CD4-positive, alpha-beta T cell treated with Interleukin-6 for 4 hours (primary cell): Measurements from ENCODE around the gene CAGE1.

Experiments used
- DNase-seq: peaks from one replicate; pipeline ENCODE4 v3.0.0-alpha.2; 2020; ENCODE audit warnings: mixed read lengths

CAGE1 gene

DNA sequence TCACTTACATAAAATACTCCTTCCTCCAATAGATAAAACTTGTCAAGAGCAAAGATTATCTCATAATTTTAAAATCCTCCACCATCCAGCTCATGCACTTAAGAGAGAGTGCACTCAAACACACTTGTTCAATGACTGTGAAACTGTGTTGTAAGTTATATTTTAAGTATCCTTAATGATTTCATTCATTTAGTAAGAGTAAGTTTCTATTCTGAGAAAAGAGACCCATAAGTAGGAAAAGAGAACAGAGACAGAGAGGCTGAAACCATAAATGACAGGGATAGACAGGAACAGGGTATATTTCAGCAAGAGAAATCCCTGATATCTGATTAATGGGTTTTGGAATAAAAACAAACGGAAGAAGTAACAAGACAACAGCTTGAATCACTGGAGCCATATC lies 84.7 kb downstream of the CAGE1 start:
- no peak for DNase-seq

- DNase-seq, result no peak
Measured at GRCh38 chr6:7301702-7302101, 87.8 kb downstream of the CAGE1 start.

GRCh38 chr6:7300926-7301325 lies 88.6 kb downstream of the CAGE1 start:
- no peak for DNase-seq

DNA sequence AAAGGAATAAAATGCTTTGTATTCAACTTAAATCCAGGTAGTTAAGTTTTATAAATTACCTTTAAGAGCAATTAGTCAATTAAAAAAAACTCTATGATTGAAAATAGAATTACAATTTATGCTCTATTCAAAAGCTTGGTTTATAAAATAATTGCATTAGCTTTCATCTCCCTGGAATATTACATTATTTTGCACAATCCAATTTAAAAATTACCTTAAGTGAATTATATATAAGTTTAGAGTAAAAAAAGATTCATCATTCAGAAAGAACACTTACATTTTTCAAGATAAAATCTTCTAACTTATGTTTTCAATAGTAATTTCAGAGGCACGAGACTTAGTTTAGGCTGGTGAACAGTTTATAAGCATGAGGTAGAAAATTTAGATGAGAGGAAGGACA lies 91.4 kb downstream of the CAGE1 start:
- no peak for DNase-seq

- DNase-seq, result no peak
Measured at GRCh38 chr6:7296602-7297001, 92.9 kb downstream of the CAGE1 start.

- DNase-seq, result no peak
Measured at GRCh38 chr6:7295916-7296315, 93.6 kb downstream of the CAGE1 start.

DNA sequence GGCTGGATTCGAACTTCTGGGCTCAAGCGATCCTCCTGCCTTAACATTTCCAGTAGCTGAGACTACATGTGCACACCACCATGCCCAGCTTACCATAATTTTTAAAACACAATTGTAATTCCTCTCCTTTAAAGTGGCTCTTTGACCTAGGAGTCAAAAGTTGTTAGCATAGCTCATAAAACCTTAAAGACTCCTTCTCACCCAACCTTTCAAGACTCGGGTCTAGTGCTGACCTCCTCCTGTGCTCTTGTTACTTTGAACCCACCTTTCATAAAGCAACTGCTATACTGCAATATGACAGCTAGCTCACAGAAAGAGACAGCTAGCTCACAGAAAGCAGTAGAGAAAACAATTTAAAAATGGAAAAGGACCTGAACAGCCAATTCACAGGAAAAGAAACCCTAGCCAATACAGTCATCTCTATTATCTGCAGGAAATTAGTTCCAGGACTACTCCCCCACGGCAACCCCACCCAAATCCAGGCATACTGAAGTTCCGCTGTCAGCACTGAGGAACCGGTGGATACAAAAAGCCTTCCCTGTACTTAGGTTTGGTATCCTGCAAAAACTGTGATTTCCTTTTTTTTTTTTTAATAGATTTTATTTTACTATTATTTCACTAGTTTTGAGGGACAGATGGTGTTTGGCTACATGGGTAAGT lies 96.8 kb downstream of the CAGE1 start:
- no peak for DNase-seq

DNA sequence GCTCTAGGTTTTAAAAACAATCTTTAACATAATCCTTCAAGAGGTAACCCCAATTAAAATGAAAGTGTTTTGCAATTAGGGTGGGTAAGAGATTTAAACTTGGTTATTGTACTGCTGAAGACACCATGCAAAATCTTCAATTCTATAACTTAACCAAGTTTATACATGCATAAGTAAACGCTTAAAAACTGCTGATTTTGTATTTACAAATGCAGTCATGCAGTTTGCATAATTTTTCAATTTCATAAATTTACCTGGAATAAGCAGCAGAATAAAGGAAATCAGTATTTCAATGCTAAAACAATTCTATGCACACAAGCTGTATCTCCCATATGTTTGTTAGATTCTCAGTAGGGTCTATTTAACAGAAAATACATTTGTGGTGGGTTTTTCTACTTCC lies 99.5 kb downstream of the CAGE1 start:
- no peak for DNase-seq

DNA sequence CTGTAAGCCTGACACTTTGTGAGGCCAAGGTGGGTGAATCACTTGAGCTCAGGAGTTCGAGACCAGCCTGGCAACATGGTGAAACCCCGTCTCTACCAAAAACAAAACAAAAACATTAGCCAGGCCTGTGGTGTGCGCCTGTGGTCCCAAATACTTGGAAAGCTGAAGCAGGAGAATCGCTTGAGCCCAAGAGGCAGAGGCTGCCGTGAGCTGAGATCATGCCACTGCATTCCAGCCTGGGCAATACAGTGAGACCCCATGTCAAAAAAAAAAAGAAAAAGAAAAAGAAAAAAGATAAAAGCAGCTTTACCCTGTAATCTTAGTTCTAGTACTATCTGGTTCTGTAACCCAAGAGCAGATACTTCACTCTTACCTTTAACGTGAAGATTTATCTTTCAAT lies 104.1 kb downstream of the CAGE1 start:
- DNase-seq, result no peak

- no peak for DNase-seq
Measured at GRCh38 chr6:7283676-7284075, 105.9 kb downstream of the CAGE1 start.

- DNase-seq, result no peak
Measured at GRCh38 chr6:7282097-7282906, 107.2 kb downstream of the CAGE1 start.
